NCI-H510A treated with DMSO at 0.1 percent for 48 hours (cell line): Measurements from ENCODE around the gene BMPR2.
"Not testable (repeated sequence)": the region's sequence is repeated elsewhere in the genome, so short reads cannot be mapped to it uniquely, and the experiment has no call there.

Experiments
- DNase-seq: peaks from one replicate; lab custom pipeline; 2025; lab: John Stamatoyannopoulos, UW

The BMPR2 gene

DNA sequence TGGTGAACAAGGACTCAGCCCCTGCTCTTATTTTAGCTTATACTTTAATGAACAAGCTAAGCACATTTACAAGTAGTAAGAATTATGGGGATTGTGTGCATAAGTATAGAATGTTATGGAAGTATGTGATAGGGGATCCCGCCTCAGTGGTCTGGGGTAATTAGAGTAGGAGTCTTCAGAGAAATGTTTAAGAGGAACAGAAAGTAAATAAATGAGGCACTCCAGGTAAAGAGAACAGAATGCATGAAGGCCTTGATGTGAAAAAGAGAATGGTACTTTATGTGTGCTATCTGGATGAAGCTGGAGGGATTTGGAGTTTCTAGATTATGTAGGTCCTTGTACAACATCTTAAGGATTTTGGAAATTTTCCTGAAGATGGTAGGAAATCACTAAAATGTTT is 76.6 kb downstream of the BMPR2 start:
- no peak for DNase-seq

DNA sequence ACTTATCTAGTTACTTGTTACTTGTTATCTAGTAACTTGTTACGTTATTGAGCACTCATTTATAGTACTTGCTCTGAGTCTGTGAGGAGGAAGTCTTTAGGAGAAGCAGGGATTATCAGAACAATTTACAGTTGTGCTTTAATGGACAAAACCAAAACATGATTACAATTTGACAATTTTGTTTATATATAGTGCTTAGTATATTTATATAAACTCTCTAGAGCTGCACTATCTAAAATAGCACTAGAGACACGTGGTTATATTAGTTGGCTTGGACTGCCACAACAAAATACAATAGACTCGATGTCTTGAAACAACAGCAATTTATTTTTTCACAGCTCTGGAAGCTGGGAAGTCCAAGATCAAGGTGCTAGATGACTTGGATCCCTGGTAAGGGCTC is 78.4 kb downstream of the BMPR2 start:
- no peak for DNase-seq

DNA sequence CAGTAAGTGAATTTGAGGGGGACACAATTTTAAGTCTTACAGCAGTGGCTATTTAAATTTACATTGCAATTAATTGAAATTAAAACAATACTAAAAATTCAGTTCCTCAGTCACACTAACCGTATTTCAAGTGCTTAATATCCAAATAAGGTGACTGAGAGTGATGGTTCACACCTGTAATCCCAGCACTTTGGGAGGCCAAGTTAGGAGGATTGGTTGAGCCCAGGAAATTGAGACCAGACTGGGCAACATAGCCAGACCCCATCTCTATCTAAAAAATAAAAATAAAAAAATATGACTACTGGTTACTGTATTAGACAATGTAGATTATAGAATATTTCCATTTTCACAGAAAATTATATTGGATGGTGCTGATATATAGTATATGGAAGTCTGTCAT is 79.0 kb downstream of the BMPR2 start:
- no peak for DNase-seq

DNA sequence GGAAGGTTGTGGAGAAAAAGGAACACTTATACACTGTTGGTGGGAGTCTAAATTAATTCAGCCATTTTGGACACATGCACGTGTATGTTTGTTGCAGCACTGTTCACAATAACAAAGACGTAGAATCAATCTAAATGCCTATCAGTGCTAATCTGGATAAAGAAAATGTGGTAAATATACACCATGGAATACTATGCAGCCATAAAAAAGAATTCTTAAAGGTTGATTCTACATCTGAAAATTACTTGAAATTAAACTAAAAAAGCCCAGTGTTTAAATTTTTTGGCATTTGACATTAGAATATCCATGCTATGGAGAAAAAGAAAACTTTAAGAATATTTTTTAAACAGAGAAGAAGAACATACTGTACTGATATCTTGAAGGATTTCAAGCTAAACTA is 84.0 kb downstream of the BMPR2 start:
- DNase-seq = no peak

DNA sequence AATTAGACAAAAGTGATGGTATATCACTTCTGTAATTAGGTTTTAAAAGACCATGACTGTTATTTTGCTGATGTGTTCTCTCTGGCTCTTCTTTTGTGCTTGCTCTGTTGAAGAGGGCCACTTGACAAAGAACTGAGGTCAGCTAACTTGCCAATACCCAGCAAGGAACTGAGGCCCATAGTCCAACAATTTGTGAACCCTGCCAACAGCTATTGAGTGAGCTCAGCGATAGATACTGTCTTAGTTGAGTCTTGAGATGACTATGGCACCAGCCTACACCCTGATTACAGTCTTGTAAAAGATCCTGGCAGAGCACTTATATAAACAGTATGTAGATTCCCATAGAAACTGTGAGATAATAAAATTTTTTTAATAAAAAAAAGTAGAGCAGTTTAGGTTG is 103.0 kb downstream of the BMPR2 start:
- DNase-seq = peak; percentile 34

DNA sequence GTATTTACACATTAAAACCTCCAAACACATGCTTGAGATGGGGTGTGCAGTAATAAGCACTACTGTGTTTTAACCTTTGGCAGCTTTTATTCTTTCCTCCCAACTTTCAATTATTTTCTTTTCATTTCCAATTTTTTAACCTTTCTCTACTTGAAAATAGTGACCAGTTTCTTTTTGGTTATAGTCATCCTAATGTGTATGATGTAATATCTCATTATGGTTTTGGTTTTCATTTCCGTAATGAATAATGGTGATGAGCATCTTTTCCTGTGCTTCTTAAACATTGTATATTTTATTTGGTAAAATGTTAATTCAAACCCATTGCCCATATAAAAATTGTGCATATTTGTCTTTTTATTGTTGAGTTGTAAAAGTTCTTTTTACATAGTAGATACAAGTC is 103.5 kb downstream of the BMPR2 start:
- DNase-seq = no peak

DNA sequence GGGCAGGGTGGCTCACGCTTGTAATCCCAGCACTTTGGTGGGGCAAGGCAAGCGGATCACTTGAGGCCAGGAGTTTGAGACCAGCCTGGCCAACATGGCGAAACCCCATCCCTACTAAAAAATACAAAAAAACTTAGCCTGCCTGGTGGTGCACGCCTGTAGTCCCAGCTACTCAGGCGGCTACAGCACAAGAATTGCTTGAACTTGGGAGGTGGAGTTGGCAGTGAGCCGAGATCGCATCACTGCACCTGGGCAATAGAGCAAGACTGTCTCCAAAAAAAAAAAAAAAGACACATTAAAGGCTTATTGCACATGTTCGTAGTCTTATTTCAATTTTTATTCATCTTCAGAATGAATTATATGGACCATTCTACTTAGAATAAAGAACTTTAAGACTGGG is 110.2 kb downstream of the BMPR2 start:
- no peak for DNase-seq

DNA sequence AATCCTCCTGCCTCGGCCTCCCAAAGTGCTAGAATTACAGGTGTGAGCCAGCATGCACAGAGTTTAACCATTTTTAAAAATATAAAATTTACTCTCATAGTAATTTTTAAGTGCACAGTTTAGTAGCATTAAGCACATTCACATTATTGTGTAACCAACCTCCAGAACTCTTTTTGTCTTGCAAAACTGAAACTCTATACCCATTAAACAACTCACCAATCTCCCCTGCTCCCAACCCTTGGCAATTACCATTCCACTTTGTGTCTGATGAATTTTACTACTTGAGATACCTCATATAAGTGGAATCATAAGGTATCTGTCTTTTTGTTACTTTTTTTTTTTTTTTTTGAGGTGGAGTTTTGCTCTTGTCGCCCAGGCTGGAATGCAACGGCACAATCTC is 112.5 kb downstream of the BMPR2 start:
- DNase-seq = no peak

DNA sequence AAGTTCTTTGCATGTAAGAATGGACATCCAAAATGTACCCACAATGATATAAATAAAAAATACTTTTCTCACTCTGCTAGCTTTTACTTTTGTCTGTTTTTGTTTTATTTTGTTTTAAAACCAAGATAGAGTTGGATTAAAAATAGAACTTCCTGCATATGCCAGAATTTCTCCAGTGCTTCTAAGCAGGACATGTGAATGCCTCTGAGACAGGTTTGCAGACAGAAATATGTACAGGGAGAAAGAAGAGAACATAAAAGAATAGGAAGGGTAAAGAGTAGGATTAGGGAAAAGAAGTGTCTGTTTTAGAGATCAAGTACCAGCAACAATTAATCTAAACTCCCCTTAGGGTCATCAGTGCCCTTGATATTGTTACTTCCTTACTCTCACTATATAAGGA is 114.4 kb downstream of the BMPR2 start:
- no peak for DNase-seq

DNA sequence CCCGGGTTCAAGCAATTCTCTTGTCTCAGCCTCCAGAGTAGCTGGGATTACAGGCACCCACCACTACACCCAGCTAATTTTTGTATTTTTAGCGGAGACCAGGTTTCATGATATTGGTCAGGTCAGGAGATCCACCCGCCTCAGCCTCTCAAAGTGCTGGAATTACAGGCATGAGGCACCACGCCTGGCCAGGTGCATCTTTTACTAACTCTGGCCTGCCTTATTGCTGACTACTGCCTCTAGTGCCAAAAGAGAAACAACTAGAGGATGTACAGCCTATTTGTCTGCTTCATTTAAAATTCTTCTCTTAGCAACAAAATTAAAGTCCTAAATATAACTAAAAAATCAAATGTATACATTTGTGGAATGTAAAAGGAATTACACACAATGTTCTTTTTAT is 115.4 kb downstream of the BMPR2 start:
- no peak for DNase-seq

DNA sequence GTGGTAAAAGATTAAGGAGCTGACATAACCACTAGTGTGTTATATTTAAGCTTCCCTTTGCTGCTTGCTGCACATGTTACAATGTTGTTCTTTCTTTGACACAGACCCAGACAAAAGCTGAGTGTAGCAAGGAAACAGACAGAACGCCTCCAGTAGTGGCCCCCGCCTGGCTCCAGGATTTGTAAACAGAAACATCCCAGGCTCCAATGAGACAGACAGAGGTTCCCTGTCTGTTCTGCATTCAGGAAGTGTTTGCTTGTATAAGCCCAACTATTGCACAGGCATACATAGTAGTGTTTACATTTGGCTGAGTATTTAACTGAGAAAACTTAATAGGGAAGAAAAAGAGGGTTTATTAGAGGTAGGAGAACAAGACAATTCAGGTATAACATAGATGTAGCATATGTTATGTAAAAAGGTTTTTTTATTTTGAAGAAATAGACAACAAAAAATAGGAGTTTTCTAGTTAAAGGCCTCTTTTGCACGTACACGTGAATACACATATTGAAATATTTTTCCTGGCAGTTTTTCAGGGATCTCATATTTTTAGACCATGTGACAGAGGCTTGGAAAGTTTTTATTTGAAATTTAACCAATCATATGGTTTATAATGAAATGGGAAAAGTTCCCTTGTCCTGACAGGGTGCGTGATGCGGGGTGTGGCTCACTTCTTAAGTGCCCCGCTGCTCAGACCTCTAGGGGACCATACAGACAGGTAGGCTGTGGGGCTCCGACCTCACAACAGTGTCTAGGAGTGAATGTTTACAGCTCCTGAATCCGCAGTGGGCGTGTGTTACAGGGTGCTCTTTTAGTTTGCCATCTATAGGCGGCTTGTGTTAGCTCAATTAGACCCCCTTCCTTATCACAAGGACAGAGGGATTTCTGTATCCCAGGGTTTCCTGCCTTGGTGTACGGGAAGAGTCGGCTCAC is 118.4 kb downstream of the BMPR2 start:
- DNase-seq = peak; percentile 76

DNA sequence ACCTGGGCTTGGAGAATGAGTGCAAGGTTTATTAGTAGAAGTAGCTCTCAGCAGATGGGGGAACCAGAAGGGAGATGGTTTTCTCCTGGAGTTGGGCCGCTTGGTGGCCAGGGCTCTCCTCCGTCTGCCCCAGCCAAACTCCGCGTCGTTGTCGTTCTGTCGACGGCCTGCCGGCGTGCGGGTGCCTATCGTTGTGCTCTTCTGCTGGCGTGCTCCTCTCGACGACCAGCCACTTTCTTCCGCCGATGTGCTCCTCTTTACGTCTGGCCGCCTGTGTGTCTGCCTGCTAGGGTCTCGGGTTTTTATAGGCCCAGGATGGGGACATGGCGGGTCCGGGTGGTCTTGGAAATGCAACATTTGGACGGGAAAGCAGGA is 119.1 kb downstream of the BMPR2 start:
- DNase-seq = no peak

DNA sequence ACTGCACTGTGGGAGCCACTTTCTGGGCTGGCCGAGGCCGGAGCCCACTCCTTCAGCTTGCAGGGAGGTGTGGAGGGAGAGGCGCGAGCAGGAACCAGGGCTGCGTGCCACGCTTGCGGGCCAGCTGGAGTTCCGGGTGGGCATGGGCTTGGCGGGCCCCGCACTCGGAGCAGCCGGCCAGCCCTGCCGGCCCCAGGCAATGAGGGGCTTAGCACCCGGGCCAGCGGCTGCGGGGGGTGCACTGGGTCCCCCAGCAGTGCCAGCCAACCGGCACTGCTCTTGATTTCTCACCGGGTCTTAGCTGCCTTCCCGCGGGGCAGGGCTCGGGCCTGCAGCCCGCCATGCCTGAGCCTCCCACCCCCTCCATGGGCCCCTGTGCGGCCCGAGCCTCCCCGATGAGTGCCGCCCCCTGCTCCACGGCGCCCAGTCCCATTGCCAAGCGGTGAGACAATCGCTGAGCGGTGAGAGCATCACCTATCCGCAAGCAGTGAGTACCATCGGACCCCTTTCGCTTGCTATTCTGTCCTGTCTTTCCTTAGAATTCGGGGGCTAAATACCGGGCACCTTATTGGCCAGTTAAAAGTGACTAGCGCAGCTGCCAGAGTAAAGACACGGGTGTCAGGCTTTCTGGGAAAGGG is 120.8 kb downstream of the BMPR2 start:
- DNase-seq = not testable (repeated sequence)

DNA sequence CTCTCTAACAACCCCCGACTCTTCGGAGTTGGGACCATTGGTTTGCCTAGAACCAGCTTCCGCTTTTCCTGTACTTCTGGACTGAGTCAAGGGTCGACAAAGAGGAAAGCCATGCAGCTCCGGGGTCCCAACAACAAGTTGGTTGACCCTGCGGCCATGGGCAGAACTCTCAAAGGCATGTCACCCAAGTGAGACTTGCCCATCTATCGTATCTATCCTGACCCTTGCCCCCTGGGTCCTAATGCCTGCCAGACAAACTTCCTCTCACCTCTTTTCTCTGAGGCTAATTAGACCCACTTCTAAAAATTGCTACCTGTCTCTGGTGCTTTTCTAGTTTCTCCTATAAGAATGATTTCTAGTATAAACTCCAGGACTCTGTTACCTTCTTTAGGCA is 121.3 kb downstream of the BMPR2 start:
- not testable (repeated sequence) for DNase-seq

DNA sequence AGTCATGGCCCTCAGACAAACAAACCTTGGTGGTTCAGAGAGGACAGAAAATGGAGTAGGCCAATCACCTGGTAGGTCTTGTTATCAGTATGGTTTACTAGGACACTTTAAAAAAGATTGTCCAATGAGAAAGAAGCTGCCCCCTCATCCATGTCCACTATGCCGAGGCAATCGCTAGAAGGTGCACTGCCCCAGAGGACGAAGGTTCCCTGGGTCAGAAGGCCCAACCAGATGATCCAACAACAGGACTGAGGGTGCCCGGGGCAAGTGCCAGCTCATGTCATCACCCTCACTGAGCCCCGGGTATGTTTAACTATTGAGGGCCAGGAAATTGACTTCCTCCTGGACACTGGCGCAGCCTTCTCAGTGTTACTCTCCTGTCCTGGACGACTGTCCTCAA is 123.7 kb downstream of the BMPR2 start:
- DNase-seq = not testable (repeated sequence)

DNA sequence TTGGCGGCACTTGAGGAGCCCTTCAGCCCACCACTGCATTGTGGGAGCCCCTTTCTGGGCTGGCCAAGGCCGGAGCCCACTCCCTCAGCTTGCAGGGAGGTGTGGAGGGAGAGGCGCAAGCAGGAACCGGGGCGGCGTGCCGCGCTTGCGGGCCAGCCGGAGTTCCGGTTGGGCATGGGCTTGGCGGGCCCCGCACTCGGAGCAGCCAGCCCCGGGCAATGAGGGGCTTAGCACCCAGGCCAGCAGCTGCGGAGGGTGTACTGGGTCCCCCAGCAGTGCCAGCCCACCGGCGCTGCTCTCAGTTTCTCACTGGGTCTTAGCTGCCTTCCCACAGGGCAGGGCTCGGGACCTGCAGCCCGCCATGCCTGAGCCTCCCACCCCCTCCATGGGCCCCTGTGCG is 127.1 kb downstream of the BMPR2 start:
- not testable (repeated sequence) for DNase-seq

DNA sequence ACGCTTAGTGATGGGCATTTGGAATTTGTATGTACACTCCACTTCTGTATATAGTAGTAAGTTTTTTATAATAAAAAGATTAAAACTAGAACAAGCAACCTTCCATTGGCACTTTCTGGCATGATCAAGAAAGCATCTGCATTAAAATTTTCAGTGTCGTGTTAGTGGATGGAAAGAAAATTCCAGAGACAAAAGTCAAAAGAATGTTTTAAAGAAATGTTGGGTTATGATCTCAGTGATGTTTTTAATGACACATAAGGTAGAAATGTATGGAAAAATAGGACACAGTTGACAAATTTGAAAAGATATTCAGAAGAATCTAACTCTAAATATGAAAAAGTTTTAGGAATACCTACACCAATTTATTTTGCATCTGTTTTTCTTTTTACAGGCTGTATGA is 132.6 kb downstream of the BMPR2 start:
- DNase-seq = no peak

DNA sequence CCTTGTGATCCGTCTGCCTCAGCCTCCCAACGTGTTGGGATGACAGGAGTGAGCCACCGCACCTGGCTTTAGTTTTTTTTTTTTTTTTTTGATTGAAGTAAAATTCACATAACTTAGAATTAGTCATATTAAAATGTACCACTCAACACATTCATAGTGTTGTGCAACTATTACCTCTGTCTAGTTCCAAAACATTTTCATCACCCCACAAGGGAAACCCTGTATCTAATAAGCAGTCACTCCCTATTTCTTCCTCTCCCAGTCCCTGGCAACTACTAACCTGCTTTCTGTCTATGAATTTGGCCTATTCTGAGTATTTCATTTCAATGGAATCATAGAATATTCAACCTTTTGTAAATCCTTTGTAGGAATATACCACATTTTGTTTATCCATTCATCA is 134.8 kb downstream of the BMPR2 start:
- no peak for DNase-seq

DNA sequence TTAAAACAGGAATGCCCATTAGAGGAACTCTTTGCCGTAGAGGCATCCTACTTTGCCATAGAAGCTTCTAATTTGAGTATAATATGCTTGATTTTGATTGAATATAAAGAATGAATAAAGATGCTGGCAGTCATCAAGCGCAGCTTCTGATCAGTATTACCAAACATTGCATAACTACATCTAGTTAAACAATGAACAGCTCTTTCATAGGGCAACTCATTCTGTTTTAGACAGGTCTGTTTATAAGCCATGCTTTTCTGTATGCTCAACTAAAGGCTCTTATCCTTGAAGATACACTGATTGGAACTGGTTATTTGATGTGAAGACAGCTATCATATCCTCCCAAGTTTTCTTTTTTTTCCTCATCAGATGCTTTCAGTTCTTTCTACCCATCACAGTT is 136.0 kb downstream of the BMPR2 start:
- no peak for DNase-seq

DNA sequence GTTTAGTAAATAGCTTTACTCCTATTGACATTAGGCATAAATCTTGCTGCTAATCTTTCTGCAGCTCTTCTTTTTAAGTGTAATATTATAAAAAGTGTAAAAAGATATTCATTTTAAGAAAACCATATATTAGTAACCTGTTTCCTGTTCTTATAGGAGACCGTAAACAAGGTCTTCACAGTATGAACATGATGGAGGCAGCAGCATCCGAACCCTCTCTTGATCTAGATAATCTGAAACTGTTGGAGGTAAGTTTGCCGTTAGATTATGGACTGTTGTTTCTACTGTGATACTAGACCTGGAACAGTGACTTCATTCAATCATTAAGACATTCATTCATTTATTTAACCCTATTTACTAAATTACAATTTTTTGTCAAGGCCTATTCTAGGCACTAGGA is 138.6 kb downstream of the BMPR2 start:
- no peak for DNase-seq

DNA sequence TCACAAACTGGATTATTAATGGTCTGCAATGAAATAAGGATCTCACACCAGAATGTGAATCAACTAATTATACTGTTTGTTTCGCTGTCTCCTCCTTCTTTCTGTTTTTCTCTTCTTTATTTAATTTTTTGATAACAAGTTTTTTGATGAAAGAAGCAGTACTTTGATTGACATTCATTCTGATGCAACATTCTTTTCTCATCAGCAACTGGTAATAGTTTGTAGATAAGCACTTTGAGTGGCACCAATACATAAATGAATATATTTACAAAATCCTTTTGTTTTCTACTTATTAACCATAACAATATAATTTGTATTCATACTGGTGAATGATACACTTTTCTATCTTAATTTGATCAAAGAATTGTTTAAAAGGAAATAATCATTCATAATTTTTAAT is 143.3 kb downstream of the BMPR2 start:
- no peak for DNase-seq

DNA sequence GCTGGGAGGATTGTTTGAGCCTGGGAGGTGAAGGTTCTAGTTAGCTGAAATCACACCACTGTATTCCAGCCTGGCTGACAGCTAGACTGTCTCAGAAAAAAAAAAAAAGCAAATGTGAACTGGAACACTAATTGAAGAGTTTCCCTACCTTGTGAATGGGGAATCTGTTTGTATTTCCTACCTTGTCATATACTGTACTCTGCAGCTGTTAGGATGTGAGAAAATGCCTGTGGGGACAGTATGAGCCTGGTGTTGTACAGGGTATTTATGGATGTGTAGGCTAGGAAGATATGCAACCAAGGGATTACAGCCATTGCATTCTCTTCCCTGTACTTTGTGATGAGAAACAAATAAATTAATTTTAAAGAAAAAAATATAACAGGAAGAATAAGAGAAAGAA is 145.3 kb downstream of the BMPR2 start:
- DNase-seq = no peak

DNA sequence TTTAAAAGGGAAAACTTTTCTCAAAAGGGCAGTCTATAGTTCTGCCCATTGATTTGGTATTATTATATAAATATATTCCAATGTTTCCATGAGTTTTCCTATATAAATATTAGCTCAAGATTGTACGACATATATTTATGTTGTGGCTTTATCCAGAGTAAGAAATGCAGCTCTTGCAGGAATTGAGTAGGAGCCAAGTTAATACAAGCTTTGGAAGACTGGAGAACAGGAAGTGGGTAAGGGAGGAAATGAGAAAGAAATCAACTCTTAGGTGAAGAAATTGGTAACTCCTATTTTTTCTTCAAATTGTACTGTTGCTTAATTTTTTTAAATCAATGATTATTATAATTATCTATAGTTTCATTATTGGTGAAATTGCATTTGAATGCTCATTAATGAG is 153.3 kb downstream of the BMPR2 start:
- no peak for DNase-seq

DNA sequence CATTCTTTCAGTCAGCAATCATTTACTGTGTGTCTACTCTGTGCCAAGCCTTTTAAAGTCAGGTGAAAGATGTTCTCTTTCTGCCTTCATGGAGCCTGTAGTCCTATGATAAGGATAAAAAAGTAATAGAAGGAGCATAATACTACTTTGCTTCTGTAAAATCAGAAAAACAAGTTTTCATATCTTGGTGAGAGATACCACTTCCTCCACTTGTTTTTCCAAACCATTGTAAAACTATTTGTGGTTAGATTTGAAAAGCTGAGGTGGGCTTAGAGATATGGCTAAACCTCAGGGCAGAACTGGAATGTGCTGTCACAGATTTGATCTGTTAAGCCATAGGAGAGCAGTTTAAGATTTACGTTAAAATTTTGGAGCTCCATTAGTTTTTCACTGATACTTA is 153.9 kb downstream of the BMPR2 start:
- DNase-seq = no peak
